Heart left ventricle (tissue), 13 donors: Measurements from ENCODE around the gene TANGO6.

ENCODE experiments used
- CTCF ChIP-seq, 12 donors: fragments of 200-600 bp; sonication (generic) in 4 of 12; IDR thresholded peaks; one replicate each; pipeline versions ENCODE4 v1.5.0 to v1.8.0; 2018 to 2022; ENCODE audit warnings: antibody characterized with exemption in 12 of 12, mild to moderate bottlenecking in 5 of 12
- POLR2A ChIP-seq, 2 donors: fragments of 450-650 bp; IDR thresholded peaks; one replicate each; pipeline ENCODE4 v1.6.1; 2017; ENCODE audit warnings: antibody characterized with exemption in 2 of 2, mild to moderate bottlenecking in 2 of 2, moderate library complexity in 2 of 2
- donor health status: ischemic (EF 13 %, LVEDD 7.1; RV severe dilation, severe dysfunction).
- donor health status: DM: no; HTN: yes; CAD: no.
- donor health status: DM: no; HTN: no; CAD: no.
- donor health status: ischemic (EF 25% LVEDD 6.9; RV normal size, moderate dysfunction).
- donor health status: ischemic (EF 25% LVEDD 5.7; RV mildly dilated, moderate dysfunction).
- donor health status: ischemic (EF 35%, LVEDD 5.7; RV mildly dilated, moderate dysfunction).
- donor health status: nonischemic (EF 11% LVEDD 7.7; RV severe dilation, severe dysfunction).
- donor health status: DM: yes; HTN: yes; CAD: no.
- donor health status: PGD.
- donor health status: ischemic (EF 29% LVEDD 5.4; RV normal size, mild dysfunction).
- donor health status: nonischemic (EF 23%, LVEDD 6.1; RV moderate dilation, normal function).

GRCh38 chr16:69049146-69049545 is 205.8 kb downstream of the TANGO6 start:
- no peak for TF ChIP-seq CTCF (IDR thresholded peaks at IDR 0.05)
- TF ChIP-seq POLR2A (IDR thresholded peaks at IDR 0.05): no peak
